ENCODE results near the gene PPP1R3E. TPM values are rescaled to one million over a fixed set of nuclear protein-coding genes. Genes with fewer than 3 reads are reported as not detected.

PPP1R3E gene
- total RNA-seq, 1 donor from 2014 or later = 8.9 TPM

DNA sequence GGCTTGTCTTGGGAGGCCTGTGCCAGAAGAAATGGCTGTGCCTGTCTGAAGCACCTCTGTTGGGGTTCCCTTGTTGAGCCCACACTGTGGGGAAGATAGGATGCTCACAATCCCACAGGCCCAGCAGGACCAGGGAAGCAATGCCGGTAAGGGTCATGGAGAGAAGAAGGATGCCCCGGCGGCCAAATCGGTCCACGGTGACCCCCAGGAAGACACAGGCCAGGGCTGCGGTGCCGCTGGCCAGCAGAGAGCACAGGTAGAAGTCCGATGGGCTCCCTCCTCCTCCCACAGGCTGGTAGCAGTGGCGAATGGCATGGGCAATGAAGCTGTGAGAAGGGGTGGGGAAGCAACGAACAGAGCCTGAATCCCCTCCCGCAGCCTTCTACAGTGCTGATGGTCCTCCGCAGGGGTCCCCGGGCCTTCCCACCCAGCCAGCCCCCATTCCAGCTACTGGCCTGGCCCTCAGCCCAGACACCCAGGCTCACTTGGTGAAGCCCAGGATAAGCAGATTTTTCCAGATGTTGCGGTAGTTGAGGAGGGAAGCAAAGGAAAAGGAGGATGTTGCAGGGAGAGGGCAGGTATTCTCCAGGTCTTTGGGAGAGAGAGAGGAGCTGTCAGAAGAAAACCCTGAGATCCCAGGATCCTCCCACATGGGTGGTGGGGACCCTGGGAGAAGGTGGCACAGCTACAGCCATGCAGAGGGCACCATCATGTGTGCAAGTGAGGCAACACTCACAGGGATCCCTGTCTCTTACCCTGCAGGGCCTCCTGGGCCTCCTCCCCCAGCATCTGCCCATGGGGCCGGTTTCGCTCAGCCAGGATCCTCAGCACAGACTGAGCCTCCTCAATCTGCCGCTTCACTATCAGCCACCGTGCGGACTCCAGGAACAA lies 45.0 kb upstream of the PPP1R3E start:
- Mint-ChIP-seq H3K4me1 (ENCODE audit: low read depth) (peaks cover 15% of the 10 kb centered on the region), H3K36me3 (ENCODE audit: insufficient read depth) (peaks cover 8% of the 10 kb centered on the region), H3K4me3 (ENCODE audit: low read depth) (no peak overlapping the region), H3K27me3 (peaks cover 11% of the 10 kb centered on the region), H3K9me3 (ENCODE audit: low read depth) (peaks cover 11% of the 10 kb centered on the region), H3K27ac (peak overlapping the region; percentile 58)
- TF ChIP-seq, protein P1, sequence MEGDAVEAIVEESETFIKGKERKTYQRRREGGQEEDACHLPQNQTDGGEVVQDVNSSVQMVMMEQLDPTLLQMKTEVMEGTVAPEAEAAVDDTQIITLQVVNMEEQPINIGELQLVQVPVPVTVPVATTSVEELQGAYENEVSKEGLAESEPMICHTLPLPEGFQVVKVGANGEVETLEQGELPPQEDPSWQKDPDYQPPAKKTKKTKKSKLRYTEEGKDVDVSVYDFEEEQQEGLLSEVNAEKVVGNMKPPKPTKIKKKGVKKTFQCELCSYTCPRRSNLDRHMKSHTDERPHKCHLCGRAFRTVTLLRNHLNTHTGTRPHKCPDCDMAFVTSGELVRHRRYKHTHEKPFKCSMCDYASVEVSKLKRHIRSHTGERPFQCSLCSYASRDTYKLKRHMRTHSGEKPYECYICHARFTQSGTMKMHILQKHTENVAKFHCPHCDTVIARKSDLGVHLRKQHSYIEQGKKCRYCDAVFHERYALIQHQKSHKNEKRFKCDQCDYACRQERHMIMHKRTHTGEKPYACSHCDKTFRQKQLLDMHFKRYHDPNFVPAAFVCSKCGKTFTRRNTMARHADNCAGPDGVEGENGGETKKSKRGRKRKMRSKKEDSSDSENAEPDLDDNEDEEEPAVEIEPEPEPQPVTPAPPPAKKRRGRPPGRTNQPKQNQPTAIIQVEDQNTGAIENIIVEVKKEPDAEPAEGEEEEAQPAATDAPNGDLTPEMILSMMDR (IDR thresholded peaks at IDR 0.05; ENCODE audit: unreplicated experiment) = no peak
- no peak for DNase-seq (ENCODE audit: low spot score, unreplicated experiment)

DNA sequence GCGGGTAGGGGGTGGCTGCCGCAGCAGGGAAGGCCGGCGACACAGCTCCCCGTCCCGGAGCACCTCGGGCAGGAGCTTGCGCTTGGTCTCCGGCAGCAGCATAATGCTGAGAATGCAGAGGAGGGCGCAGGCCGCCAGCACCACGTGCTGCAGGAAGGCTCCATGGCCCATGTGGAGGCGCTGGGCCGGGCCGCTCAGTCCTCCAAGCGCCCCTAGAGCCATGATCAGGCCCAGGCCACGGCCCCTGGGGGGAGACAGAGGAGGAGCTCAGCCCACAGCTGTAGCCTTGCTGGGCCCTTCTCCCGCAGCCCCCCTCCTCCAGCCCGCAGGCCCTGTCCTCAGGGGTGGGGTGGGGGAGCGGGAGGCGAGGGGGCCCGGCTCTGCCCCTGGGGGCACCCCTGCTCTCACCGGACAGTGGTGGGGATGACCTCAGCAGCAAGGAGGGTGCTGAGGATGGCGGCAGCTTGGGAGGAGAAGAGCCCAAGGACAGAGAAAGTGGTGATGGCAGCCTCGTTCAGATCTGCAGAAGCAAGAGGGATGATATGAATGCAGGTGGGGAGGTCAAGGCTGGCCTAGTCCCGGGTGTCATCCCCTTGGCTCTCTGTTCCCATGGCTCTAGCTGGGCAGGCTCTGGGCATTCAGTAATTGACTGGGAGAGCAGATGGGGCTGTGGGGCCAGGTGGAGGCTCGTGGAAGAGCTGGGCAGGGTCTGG lies 44.2 kb upstream of the PPP1R3E start:
- peaks cover 11% of the 10 kb centered on the region for H3K9me3 Mint-ChIP-seq (ENCODE audit: low read depth)
- peaks cover 15% of the 10 kb centered on the region for H3K4me1 Mint-ChIP-seq (ENCODE audit: low read depth)
- H3K27ac Mint-ChIP-seq = peak overlapping the region; percentile 58
- H3K36me3 Mint-ChIP-seq (ENCODE audit: insufficient read depth) = peaks cover 8% of the 10 kb centered on the region
- peaks cover 11% of the 10 kb centered on the region for H3K27me3 Mint-ChIP-seq
- DNase-seq (ENCODE audit: low spot score, unreplicated experiment) = no peak
- no peak overlapping the region for H3K4me3 Mint-ChIP-seq (ENCODE audit: low read depth)
- TF ChIP-seq, protein P1 (IDR thresholded peaks at IDR 0.05; ENCODE audit: unreplicated experiment) = no peak

DNA sequence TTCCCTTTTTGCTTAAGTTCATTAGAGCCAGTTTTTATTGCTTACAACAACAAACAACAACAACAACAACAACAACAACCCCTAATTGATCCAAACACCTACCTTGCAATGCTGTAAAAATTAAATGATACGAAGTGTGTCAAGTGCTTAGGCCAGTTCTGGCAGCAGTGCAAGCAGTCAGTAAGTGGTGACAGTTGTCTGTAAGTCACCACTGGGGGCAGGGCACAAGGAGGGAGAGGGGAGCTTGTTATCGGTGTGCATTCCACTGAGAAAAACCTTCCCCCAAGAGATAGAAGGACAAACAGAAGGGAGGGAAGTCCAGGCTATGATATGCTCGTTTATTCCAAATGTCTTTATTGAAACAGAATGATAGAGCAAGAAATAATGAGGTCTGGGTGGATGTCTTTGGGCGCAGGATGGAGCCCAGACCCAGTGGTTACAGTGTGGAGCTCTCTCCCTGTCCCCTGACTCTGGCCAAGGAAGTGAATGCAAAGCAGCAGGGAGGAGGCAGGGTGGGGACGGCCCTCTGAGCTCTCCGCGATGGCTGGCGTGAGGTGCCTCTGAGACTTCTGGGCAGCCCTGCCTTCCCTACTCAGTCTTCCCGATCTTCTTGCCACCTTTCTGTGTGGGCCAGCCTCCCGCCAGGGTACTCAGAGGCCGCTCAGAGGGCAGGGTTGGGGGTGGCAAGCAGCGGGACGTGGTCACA lies 43.5 kb upstream of the PPP1R3E start:
- no peak for DNase-seq (ENCODE audit: low spot score, unreplicated experiment)
- peaks cover 13% of the 10 kb centered on the region for H3K4me1 Mint-ChIP-seq (ENCODE audit: low read depth)
- no peak overlapping the region for H3K27ac Mint-ChIP-seq
- H3K4me3 Mint-ChIP-seq (ENCODE audit: low read depth) = no peak overlapping the region
- TF ChIP-seq, protein P1 (IDR thresholded peaks at IDR 0.05; ENCODE audit: unreplicated experiment) = peak; percentile 25
- peaks cover 8% of the 10 kb centered on the region for H3K27me3 Mint-ChIP-seq
- H3K36me3 Mint-ChIP-seq (ENCODE audit: insufficient read depth) = peaks cover 6% of the 10 kb centered on the region
- H3K9me3 Mint-ChIP-seq (ENCODE audit: low read depth) = peaks cover 9% of the 10 kb centered on the region

GRCh38 chr14:23344481-23344880 lies 41.8 kb upstream of the PPP1R3E start:
- H3K36me3 Mint-ChIP-seq (ENCODE audit: insufficient read depth) = no peaks in the 10 kb centered on the region
- no peak overlapping the region for H3K27ac Mint-ChIP-seq
- peaks cover 4% of the 10 kb centered on the region for H3K9me3 Mint-ChIP-seq (ENCODE audit: low read depth)
- no peaks in the 10 kb centered on the region for H3K27me3 Mint-ChIP-seq
- H3K4me1 Mint-ChIP-seq (ENCODE audit: low read depth) = peaks cover 8% of the 10 kb centered on the region
- DNase-seq (ENCODE audit: low spot score, unreplicated experiment) = no peak
- TF ChIP-seq, protein P1 (IDR thresholded peaks at IDR 0.05; ENCODE audit: unreplicated experiment) = peak; percentile 13
- H3K4me3 Mint-ChIP-seq (ENCODE audit: low read depth) = no peak overlapping the region
